ENCODE measurements around the gene DEF6. TPM values are rescaled to one million over a fixed set of nuclear protein-coding genes. Genes with fewer than 3 reads are reported as not detected.

DEF6 gene
- total and polyA plus RNA-seq, 2 of the 13 experiments (the other 11 are each of a cell fraction or from before 2014, with no cell fraction given) = 5.2 to 10.0 TPM

GRCh38 chr6:35294308-35294945 is 3.2 kb upstream of the DEF6 start (continued):
- TF ChIP-seq ARID5B (CRISPR knock-in tag; IDR thresholded peaks at IDR 0.05) (0 out of 2 replicates have a peak, but pooled peaks have one; percentile 20), HOMEZ (CRISPR knock-in tag; IDR thresholded peaks at IDR 0.05; ENCODE audit: low read depth) (0 out of 2 replicates have a peak, but pooled peaks have one; percentile 44), CCDC6 (CRISPR knock-in tag; IDR thresholded peaks at IDR 0.05) (0 out of 2 replicates have a peak, but pooled peaks have one; percentile 40), IRF9 (CRISPR knock-in tag; IDR thresholded peaks at IDR 0.05; ENCODE audit: borderline replicate concordance) (no peak), ELF3 (CRISPR knock-in tag; IDR thresholded peaks at IDR 0.05) (0 out of 2 replicates have a peak, but pooled peaks have one; percentile 20), ZNF331 (CRISPR knock-in tag; IDR thresholded peaks at IDR 0.05) (peak; percentile 45; the same call in 1 of the 2 replicates), FOSL2 (CRISPR knock-in tag; IDR thresholded peaks at IDR 0.05) (peak; percentile 44), CEBPG (CRISPR knock-in tag; IDR thresholded peaks at IDR 0.05) (0 out of 2 replicates have a peak, but pooled peaks have one; percentile 21), MXD1 (CRISPR knock-in tag; IDR thresholded peaks at IDR 0.05) (0 out of 2 replicates have a peak, but pooled peaks have one; percentile 27), ZHX1 (CRISPR knock-in tag; IDR thresholded peaks at IDR 0.05; ENCODE audit: low read depth) (no peak), NCOR1 (IDR thresholded peaks at IDR 0.05; ENCODE audit: borderline replicate concordance, low read length) (no peak), ZUFSP (CRISPR knock-in tag; IDR thresholded peaks at IDR 0.05; ENCODE audit: borderline replicate concordance) (no peak), ARID3A (IDR thresholded peaks at IDR 0.05; ENCODE audit: low read depth, low read length) (0 out of 2 replicates have a peak, but pooled peaks have one; percentile 13), ZNF615 (CRISPR knock-in tag; IDR thresholded peaks at IDR 0.05; ENCODE audit: borderline replicate concordance) (no peak)

Measured in HepG2 (cell line).